H1 (cell line): ENCODE results near the gene DLX4. TPM values are rescaled to one million over a fixed set of nuclear protein-coding genes. Genes with fewer than 3 reads are reported as not detected.

Experiments
- CHD7 ChIP-seq: fragments of 300-600 bp; sonication (generic); IDR thresholded peaks from 2 replicates; pipeline ENCODE4 v1.7.1; 2012; ENCODE audit warnings: low read length, moderate library complexity, mild to moderate bottlenecking, inconsistent platforms; ENCODE audit not compliant: insufficient replicate concordance
- JUND ChIP-seq: IDR thresholded peaks from 2 replicates; pipeline ENCODE4 v1.6.1; 2011; ENCODE audit warnings: mild to moderate bottlenecking, improper control_type of control experiment, low read length
- SIX5 ChIP-seq: IDR thresholded peaks from 2 replicates; pipeline ENCODE4 v1.6.1; 2011; ENCODE audit warnings: mild to moderate bottlenecking, low read depth, low read length
- polyA plus RNA-seq, 7 experiments: library from polyadenylated mRNA; depleted of rRNA in 3 of 7; stranded (reverse) in 5 of 7; unstranded in 2 of 7; fragments of >200 nt in 5 of 7; fragments of 200-250 nt in 2 of 7; gene quantifications; 1 replicate in 5 of 7; 2 replicates in 1 of 7; 4 replicates in 1 of 7; pipeline versions ENCODE4 v1.2.1 to v1.2.3, GENCODE V29; 2011 to 2013; ENCODE audit warnings: missing spikeins in 2 of 7, mixed read lengths in 2 of 7
- total RNA-seq: library from RNA; stranded (reverse); fragmentation: NEBNext Ultra II Directional; extraction: Animal tissue kit (Norgen Biotek cat#: 25700); gene quantifications from 2 replicates; pipeline ENCODE4 v1.2.1, GENCODE V29; 2021

The DLX4 gene
- total and polyA plus RNA-seq, 2 of the 8 experiments (the other 6 are each of a cell fraction or from before 2014, with no cell fraction given): 0.67 to 0.80 TPM

- TF ChIP-seq CHD7: no peak
- TF ChIP-seq JUND: no peak
- no peak for TF ChIP-seq SIX5
Observed at GRCh38 chr17:49956780-49957179, 12.2 kb upstream of the DLX4 start (continued).
